Mesothelial cell of epicardium (in vitro differentiated cells): ENCODE measurements around the gene VSTM4. TPM values are rescaled to one million over a fixed set of nuclear protein-coding genes. Genes with fewer than 3 reads are reported as not detected.

Source experiments
- DNase-seq, 2 experiments: peaks; one replicate each; pipeline ENCODE4 v3.0.0; 2021; ENCODE audit warnings: low spot score in 2 of 2; ENCODE audit not compliant: unreplicated experiment in 2 of 2
- H3K27ac Mint-ChIP-seq: 2 replicates; pipeline ENCODE4 v1.8.0; 2021; ENCODE audit warnings: mixed read lengths
- H3K27me3 Mint-ChIP-seq: 2 replicates; pipeline ENCODE4 v1.8.0; 2021; ENCODE audit warnings: low read depth, mixed read lengths
- H3K36me3 Mint-ChIP-seq: 2 replicates; pipeline ENCODE4 v1.8.0; 2021; ENCODE audit warnings: mixed read lengths
- H3K4me1 Mint-ChIP-seq: 2 replicates; pipeline ENCODE4 v1.8.0; 2021; ENCODE audit warnings: mixed read lengths
- H3K4me3 Mint-ChIP-seq: 2 replicates; pipeline ENCODE4 v1.8.0; 2021; ENCODE audit warnings: mild to moderate bottlenecking, moderate library complexity, mixed read lengths
- H3K9me3 Mint-ChIP-seq: 2 replicates; pipeline ENCODE4 v1.8.0; 2021; ENCODE audit warnings: mixed read lengths
- CTCF ChIP-seq: fragments of 200-600 bp; sonication (generic); IDR thresholded peaks from one replicate; pipeline ENCODE4 v1.5.0; 2021; ENCODE audit warnings: antibody characterized with exemption; ENCODE audit not compliant: unreplicated experiment
- total RNA-seq: library from RNA; stranded (reverse); gene quantifications from 3 replicates; pipeline ENCODE4 v1.2.1, GENCODE V29; 2021

VSTM4 gene
- total RNA-seq, 1 donor from 2014 or later: 3.5 TPM

GRCh38 chr10:49053053-49053997 is 62.0 kb downstream of the VSTM4 start:
- no peaks in the 10 kb centered on the region for H3K9me3 Mint-ChIP-seq

GRCh38 chr10:49052069-49052468 is 63.3 kb downstream of the VSTM4 start:
- no peak overlapping the region for H3K4me3 Mint-ChIP-seq
- no peaks in the 10 kb centered on the region for H3K36me3 Mint-ChIP-seq
- H3K4me1 Mint-ChIP-seq: peaks cover 12% of the 10 kb centered on the region
- H3K9me3 Mint-ChIP-seq: no peaks in the 10 kb centered on the region
- H3K27ac Mint-ChIP-seq: no peak overlapping the region
- no peak for DNase-seq
- TF ChIP-seq CTCF: no peak
- peaks cover 18% of the 10 kb centered on the region for H3K27me3 Mint-ChIP-seq

More at GRCh38 chr10:49053053-49053997, 62.0 kb downstream of the VSTM4 start:
- no peaks in the 10 kb centered on the region for H3K36me3 Mint-ChIP-seq
- no peak overlapping the region for H3K4me3 Mint-ChIP-seq
- no peak for DNase-seq
- TF ChIP-seq CTCF: no peak
- H3K4me1 Mint-ChIP-seq: peaks cover 12% of the 10 kb centered on the region
- peaks cover 18% of the 10 kb centered on the region for H3K27me3 Mint-ChIP-seq
- H3K27ac Mint-ChIP-seq: no peak overlapping the region

GRCh38 chr10:49050906-49051305 is 64.4 kb downstream of the VSTM4 start:
- H3K36me3 Mint-ChIP-seq: no peaks in the 10 kb centered on the region
- H3K27ac Mint-ChIP-seq: no peak overlapping the region
- peaks cover 12% of the 10 kb centered on the region for H3K4me1 Mint-ChIP-seq
- H3K27me3 Mint-ChIP-seq: peaks cover 21% of the 10 kb centered on the region
- H3K4me3 Mint-ChIP-seq: no peak overlapping the region
- no peak for DNase-seq
- peaks cover 3% of the 10 kb centered on the region for H3K9me3 Mint-ChIP-seq
- TF ChIP-seq CTCF: no peak

GRCh38 chr10:49050366-49050765 is 65.0 kb downstream of the VSTM4 start:
- no peak for TF ChIP-seq CTCF
- Mint-ChIP-seq H3K27ac (no peak overlapping the region), H3K4me3 (no peak overlapping the region), H3K9me3 (peaks cover 5% of the 10 kb centered on the region), H3K36me3 (no peaks in the 10 kb centered on the region), H3K27me3 (peaks cover 27% of the 10 kb centered on the region), H3K4me1 (peaks cover 10% of the 10 kb centered on the region)
- DNase-seq: no peak

- Mint-ChIP-seq H3K4me3 (no peak overlapping the region), H3K9me3 (peaks cover 5% of the 10 kb centered on the region), H3K27ac (no peak overlapping the region), H3K4me1 (peaks cover 5% of the 10 kb centered on the region), H3K36me3 (no peaks in the 10 kb centered on the region), H3K27me3 (peaks cover 30% of the 10 kb centered on the region)
- DNase-seq: no peak
- no peak for TF ChIP-seq CTCF
These were observed 65.7 kb downstream of the VSTM4 start for GRCh38 chr10:49049660-49050059.
